Retinal pigment epithelial cell (primary cell): Measurements from ENCODE around the gene ACBD5.
"Not testable (repeated sequence)": the region's sequence is repeated elsewhere in the genome, so short reads cannot be mapped to it uniquely, and the experiment has no call there.

Experiments used
- DNase-seq: peaks from one replicate; pipeline ENCODE4 v3.0.0-alpha.2; 2010; ENCODE audit warnings: low read depth
- H3K4me3 ChIP-seq: 2 replicates; pipeline ENCODE4 v1.5.1; 2011; ENCODE audit warnings: mild to moderate bottlenecking, low read length, control low read depth, moderate library complexity
- CTCF ChIP-seq: conservative IDR thresholded peaks from 2 replicates; pipeline ENCODE4 v1.5.1; 2011; ENCODE audit warnings: low read depth, low read length, control low read depth, inconsistent platforms

The ACBD5 gene

GRCh38 chr10:27169849-27170248 is 70.7 kb downstream of the ACBD5 start:
- DNase-seq, result no peak
- no peak for TF ChIP-seq CTCF

GRCh38 chr10:27158421-27158820 is 82.2 kb downstream of the ACBD5 start:
- no peak for TF ChIP-seq CTCF
- no peak overlapping the region for H3K4me3 ChIP-seq
- no peak for DNase-seq

More at GRCh38 chr10:27169849-27170248, 70.7 kb downstream of the ACBD5 start:
- no peak overlapping the region for H3K4me3 ChIP-seq

- no peak overlapping the region for H3K4me3 ChIP-seq
- no peak for DNase-seq
- no peak for TF ChIP-seq CTCF
These were observed 83.4 kb downstream of the ACBD5 start for GRCh38 chr10:27157150-27157549.

DNA sequence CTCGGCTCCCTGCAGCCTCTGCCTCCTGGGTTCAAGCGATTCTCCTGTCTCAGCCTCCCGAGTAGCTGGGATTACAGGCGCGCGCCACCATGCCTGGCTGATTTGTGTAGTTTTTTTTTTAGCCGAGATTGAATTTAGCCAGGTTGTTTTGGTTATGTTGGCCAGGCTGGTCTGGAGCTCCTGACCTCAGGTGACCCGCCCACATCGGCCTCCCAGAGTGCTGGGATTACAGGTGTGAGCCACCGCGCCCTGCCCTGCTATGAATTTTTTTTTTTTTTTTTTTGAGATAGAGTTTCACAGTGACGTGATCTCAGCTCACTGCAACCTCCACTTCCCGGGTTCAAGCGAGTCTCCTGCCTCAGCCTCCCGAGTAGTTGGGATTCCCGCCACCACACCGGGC is 84.0 kb downstream of the ACBD5 start:
- not testable (repeated sequence) for DNase-seq
- peak overlapping the region; percentile 100 for H3K4me3 ChIP-seq

- DNase-seq, result peak; percentile 69
- TF ChIP-seq CTCF, result no peak
- H3K4me3 ChIP-seq, result peak within 1 kb of the TSS; percentile 100
These were observed 85.4 kb downstream of the ACBD5 start, which contains the start of gene MASTL for GRCh38 chr10:27155066-27155754. MASTL (plus strand) TSS chr10:27155352; CDS start chr10:27155427, 75 bp downstream.

DNA sequence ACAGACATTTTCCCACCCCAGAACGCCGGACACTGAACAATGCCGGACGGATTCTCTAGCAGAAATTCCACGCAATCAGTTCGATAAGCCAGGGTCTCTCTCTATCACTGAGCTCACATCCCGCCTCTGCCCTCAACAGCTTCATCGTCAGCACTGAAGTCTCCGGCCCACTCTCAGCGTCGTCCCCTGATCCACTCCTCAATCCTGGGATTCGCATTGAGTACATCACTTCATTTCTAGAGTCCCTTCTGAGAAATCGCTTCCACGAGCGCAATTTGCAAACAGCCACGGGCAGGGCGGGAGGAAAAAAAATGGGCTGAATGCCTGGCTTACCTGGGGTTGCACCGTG is 86.8 kb downstream of the ACBD5 start:
- TF ChIP-seq CTCF, result no peak
- peak overlapping the region; percentile 100 for H3K4me3 ChIP-seq
- DNase-seq, result no peak

GRCh38 chr10:27153329-27153728 is 87.3 kb downstream of the ACBD5 start:
- TF ChIP-seq CTCF, result no peak
- no peak for DNase-seq
- peak overlapping the region; percentile 100 for H3K4me3 ChIP-seq

DNA sequence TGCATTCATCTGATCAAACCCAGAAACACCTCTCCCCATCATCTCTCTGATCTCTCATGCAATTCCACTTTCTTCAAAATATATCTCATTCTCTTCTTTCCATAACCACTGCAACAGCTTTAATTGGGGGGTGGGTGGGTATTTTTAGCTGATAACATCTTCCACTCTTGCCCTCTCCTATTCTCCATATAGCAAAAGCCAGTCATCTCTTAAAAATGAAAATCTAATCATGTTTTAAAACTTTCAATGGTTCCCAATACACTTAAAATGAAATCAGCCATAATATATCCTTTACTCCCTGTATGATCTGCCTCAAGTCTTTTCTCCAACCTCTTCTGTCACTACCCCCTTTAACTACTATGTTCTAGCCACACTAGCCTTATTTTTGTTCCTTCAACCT is 87.9 kb downstream of the ACBD5 start:
- no peak for TF ChIP-seq CTCF
- DNase-seq, result no peak
- peak overlapping the region; percentile 100 for H3K4me3 ChIP-seq
